GM12878 (cell line): Measurements from ENCODE around the gene THRB. TPM values are rescaled to one million over a fixed set of nuclear protein-coding genes. Genes with fewer than 3 reads are reported as not detected.

Source experiments
- ATAC-seq: fragments of 200-7000 bp; cut with Tn5 transposase; 3 replicates; pipeline ENCODE4 v1.9.1; 2020; ENCODE audit warnings: mild to moderate bottlenecking, moderate library complexity
- BruUV-seq: library from RNA; stranded (reverse); fragments of 400-500 nt; replicated peaks from 2 replicates; lab custom pipeline; 2021; lab: Mats Ljungman, UMichigan
- CTCF ChIA-PET: fragments of 300-600 bp; sonication (Branson Sonifier 250); formaldehyde crosslinking; extraction: SDS; loops from one replicate; lab custom pipeline; 2021; ENCODE audit warnings: inconsistent platforms; lab: Yijun Ruan, JAX
- POLR2A ChIA-PET: fragments of 350-600 bp; formaldehyde crosslinking; extraction: SDS; loops from one replicate; lab custom pipeline; 2021; ENCODE audit warnings: inconsistent platforms; lab: Charles Lee
- RAD21 ChIA-PET: fragments of 300-600 bp; sonication (Branson Sonifier 250); formaldehyde crosslinking; loops from one replicate; lab custom pipeline; 2023; ENCODE audit warnings: antibody characterized with exemption; ENCODE audit not compliant: unreplicated experiment; lab: Charles Lee
- SMC1A ChIA-PET: fragments of 300-600 bp; sonication (Branson Sonifier 250); formaldehyde crosslinking; loops from one replicate; lab custom pipeline; 2023; ENCODE audit not compliant: unreplicated experiment, uncharacterized antibody; lab: Charles Lee
- DNase-seq: peaks from one replicate; pipeline ENCODE4 v3.0.0-alpha.2; 2011; ENCODE audit warnings: low read depth, low spot score
- FAIRE-seq: peaks from 3 replicates; lab custom pipeline; 2011; peaks lifted over from hg19 to GRCh38; lab: Jason Lieb, UNC
- H2AFZ ChIP-seq: 2 replicates; pipeline ENCODE4 v1.6.0; 2011; ENCODE audit warnings: low read depth, low read length, control low read depth; ENCODE audit not compliant: control insufficient read depth
- H3K27ac ChIP-seq: 2 replicates; pipeline ENCODE4 v1.5.1; 2011; ENCODE audit warnings: control low read depth; ENCODE audit not compliant: control insufficient read depth, insufficient read depth
- H3K27me3 ChIP-seq, 2 experiments: replicated peaks in 1 of 2; 2 replicates each; pipeline versions ENCODE4 v1.6.0 to v1.6.1; 2011; ENCODE audit warnings: low read length in 1 of 2; ENCODE audit not compliant: control insufficient read depth in 2 of 2, insufficient read depth in 2 of 2
- H3K36me3 ChIP-seq, 2 experiments: 2 replicates each; pipeline ENCODE4 v1.5.1; 2011; ENCODE audit warnings: low read length in 1 of 2; ENCODE audit not compliant: control insufficient read depth in 2 of 2, insufficient read depth in 2 of 2
- H3K4me1 ChIP-seq: 2 replicates; pipeline ENCODE4 v1.6.1; 2011; ENCODE audit warnings: mild to moderate bottlenecking, low read length, moderate library complexity, mixed read lengths; ENCODE audit not compliant: control insufficient read depth, insufficient read depth
- H3K4me2 ChIP-seq: 2 replicates; pipeline ENCODE4 v1.6.0; 2011; ENCODE audit warnings: control low read depth; ENCODE audit not compliant: control insufficient read depth, insufficient read depth
- H3K4me3 ChIP-seq: fragments of 200-600 bp; sonication (generic); 2 replicates; pipeline ENCODE4 v1.5.1; 2016
- H3K79me2 ChIP-seq: 2 replicates; pipeline ENCODE4 v1.6.0; 2011; ENCODE audit warnings: low read length; ENCODE audit not compliant: control insufficient read depth, insufficient read depth
- H3K9ac ChIP-seq: 2 replicates; pipeline ENCODE4 v1.8.0; 2011; ENCODE audit warnings: low read length, control low read depth, mixed read lengths; ENCODE audit not compliant: control insufficient read depth, insufficient read depth
- H3K9me3 ChIP-seq: replicated peaks from 3 replicates; pipeline ENCODE4 v1.5.1; 2011; ENCODE audit warnings: mild to moderate bottlenecking, low read length; ENCODE audit not compliant: control insufficient read depth, insufficient read depth
- H4K20me1 ChIP-seq: 2 replicates; pipeline ENCODE4 v1.6.0; 2011; ENCODE audit not compliant: control insufficient read depth, insufficient read depth
- BRCA1 ChIP-seq: IDR thresholded peaks from 2 replicates; pipeline ENCODE4 v1.6.1; 2011; ENCODE audit warnings: low read depth, low read length, improper control_type of control experiment
- RFX5 ChIP-seq: IDR thresholded peaks from 2 replicates; pipeline ENCODE4 v1.6.1; 2011; ENCODE audit warnings: low read depth, low read length, improper control_type of control experiment
- SREBF2 ChIP-seq: IDR thresholded peaks from 2 replicates; pipeline ENCODE4 v1.6.1; 2012; ENCODE audit warnings: mild to moderate bottlenecking, low read length
- TAF1 ChIP-seq: IDR thresholded peaks from 2 replicates; pipeline ENCODE4 v1.6.1; 2011; ENCODE audit warnings: mild to moderate bottlenecking, low read depth, low read length, borderline replicate concordance
- ZBTB11 ChIP-seq: fragments of 450-650 bp; formaldehyde crosslinking; IDR thresholded peaks from 2 replicates; pipeline ENCODE4 v1.5.0; 2022; ENCODE audit warnings: mild to moderate bottlenecking, missing genetic modification characterization
- WGBS: methylation state at CpG from one replicate; pipeline ENCODE4 v1.1.6; 2016; ENCODE audit warnings: low lambda C conversion rate; ENCODE audit not compliant: insufficient replicate concordance, insufficient coverage; ENCODE audit errors: missing lambda C conversion rate; 5-methylcytosine and 5-hydroxymethylcytosine counted together
- in situ Hi-C: fragments of 300-500 bp; cut with MboI; formaldehyde crosslinking; loops from 9 replicates; pipeline ENCODE4 v1.14.3; 2018; ENCODE audit warnings: mixed read lengths
- intact Hi-C: fragments of 100-400 bp; cut with micrococcal nuclease; formaldehyde crosslinking; loops from one replicate; pipeline ENCODE4 v1.14.2; 2022; ENCODE audit not compliant: unreplicated experiment
- polyA plus RNA-seq, 11 experiments: library from polyadenylated mRNA; depleted of rRNA in 4 of 11; unstranded in 6 of 11; stranded (reverse) in 5 of 11; fragments of >200 nt; fragmentation: Nextera tagmentation in 4 of 11; fragmentation: Illumina TruSeq in 1 of 11; extraction: Ambion mirVana in 4 of 11; extraction: Trizol in 1 of 11; gene quantifications; 1 replicate in 1 of 11; 2 replicates in 10 of 11; pipeline versions ENCODE4 v1.2.1 to v1.2.3, GENCODE V29; 2011 to 2016; ENCODE audit warnings: inconsistent platforms in 2 of 11, missing spikeins in 2 of 11, low read depth in 1 of 11
- total RNA-seq, 4 experiments: library from RNA; depleted of rRNA in 3 of 4; stranded (reverse); fragments of >200 nt in 3 of 4; fragmentation: Illumina TruSeq in 1 of 4; extraction: Trizol in 1 of 4; gene quantifications; 2 replicates each; pipeline versions ENCODE4 v1.2.1 to v1.2.3, GENCODE V29; 2013 to 2021

THRB gene
- total and polyA plus RNA-seq, 10 of the 15 experiments (the other 5 are each of a cell fraction or from before 2014, with no cell fraction given): 0.05 TPM; not detected in 9

- TF ChIP-seq RFX5: no peak
These were observed 252.5 kb downstream of the THRB start (continued) for GRCh38 chr3:24242012-24242698.

GRCh38 chr3:24240306-24240705, 254.3 kb downstream of the THRB start:
- H3K36me3 ChIP-seq: no peaks in the 10 kb centered on the region
- no peaks in the 10 kb centered on the region for H3K79me2 ChIP-seq
- WGBS: 39% methylated on average over 6 of the region's 6 CpGs
- intact Hi-C loops (no loop called here), in situ Hi-C loops (loop anchor here (5.0 to 10.0 kb wide), 2 partner anchors 248 to 346 kb away; no protein-coding TSS in a partner anchor)
- H3K9ac ChIP-seq: no peak overlapping the region
- no TSS peak for BruUV-seq
- H3K27me3 ChIP-seq: no peaks in the 10 kb centered on the region
- no peak for FAIRE-seq
- H3K4me2 ChIP-seq: no peak overlapping the region
- no peaks in the 10 kb centered on the region for H3K9me3 ChIP-seq
- ChIA-PET SMC1A (interaction anchor here (0.9 to 1.0 kb wide), 2 partner anchors 11 to 50 kb away, joined by 3 to 4 read pairs; no protein-coding TSS in a partner anchor), CTCF (interaction anchor here (0.8 to 4.1 kb wide), 7 partner anchors 15 to 440 kb away, joined by 3 to 15 read pairs (median 3); no protein-coding TSS in a partner anchor), POLR2A (no interaction called here), RAD21 (interaction anchor here (1.3 kb wide), 1 partner anchor 351 kb away, joined by 3 read pairs; no protein-coding TSS in a partner anchor)
- H4K20me1 ChIP-seq: no peaks in the 10 kb centered on the region
- H3K27ac ChIP-seq: no peak overlapping the region
- DNase-seq: no peak
- no peak overlapping the region for H2AFZ ChIP-seq
- ATAC-seq: no peak
- no peaks in the 10 kb centered on the region for H3K4me1 ChIP-seq
- TF ChIP-seq TAF1 (no peak), SREBF2 (no peak), BRCA1 (no peak), ZBTB11 (no peak)
- H3K4me3 ChIP-seq: no peak overlapping the region
